Measurements from ENCODE around the gene CXCL12.

DNA sequence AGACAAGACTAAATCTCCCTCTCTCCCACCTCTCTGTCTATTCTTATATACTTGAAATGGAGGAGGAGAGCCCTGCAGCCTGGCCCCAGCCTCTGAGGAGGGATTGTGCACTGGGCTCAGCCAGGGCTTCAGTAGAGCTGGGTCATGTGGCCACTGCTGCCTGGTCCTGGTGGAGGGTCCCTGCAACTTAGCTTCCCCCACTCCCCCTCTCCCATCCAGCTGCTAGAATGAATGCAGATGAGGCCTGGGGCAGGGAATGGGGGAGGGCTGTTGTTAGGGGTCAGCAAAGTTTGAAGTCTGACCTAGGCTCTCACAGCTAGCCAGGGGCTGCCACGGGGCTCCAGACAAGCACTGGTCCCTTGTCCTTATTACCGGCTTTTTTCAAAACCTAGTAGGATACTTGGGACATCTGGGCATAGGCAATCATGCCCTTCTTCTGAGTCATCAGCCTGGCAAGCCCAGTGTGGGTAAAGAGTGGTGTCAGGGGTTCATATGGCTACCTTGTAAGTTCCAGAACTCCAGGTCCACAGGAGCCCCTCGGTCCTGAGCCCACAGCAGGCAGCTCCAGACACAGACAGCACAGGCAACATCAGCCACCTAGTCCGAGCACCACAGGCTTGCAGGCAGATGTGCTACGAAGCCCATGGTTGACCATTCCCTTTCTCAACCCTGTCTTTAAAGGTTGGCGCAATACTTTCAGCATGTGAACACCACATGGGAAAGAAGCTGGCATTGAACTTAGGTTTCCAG lies 12.8 kb upstream of the CXCL12 start:
- TF ChIP-seq, protein P1, sequence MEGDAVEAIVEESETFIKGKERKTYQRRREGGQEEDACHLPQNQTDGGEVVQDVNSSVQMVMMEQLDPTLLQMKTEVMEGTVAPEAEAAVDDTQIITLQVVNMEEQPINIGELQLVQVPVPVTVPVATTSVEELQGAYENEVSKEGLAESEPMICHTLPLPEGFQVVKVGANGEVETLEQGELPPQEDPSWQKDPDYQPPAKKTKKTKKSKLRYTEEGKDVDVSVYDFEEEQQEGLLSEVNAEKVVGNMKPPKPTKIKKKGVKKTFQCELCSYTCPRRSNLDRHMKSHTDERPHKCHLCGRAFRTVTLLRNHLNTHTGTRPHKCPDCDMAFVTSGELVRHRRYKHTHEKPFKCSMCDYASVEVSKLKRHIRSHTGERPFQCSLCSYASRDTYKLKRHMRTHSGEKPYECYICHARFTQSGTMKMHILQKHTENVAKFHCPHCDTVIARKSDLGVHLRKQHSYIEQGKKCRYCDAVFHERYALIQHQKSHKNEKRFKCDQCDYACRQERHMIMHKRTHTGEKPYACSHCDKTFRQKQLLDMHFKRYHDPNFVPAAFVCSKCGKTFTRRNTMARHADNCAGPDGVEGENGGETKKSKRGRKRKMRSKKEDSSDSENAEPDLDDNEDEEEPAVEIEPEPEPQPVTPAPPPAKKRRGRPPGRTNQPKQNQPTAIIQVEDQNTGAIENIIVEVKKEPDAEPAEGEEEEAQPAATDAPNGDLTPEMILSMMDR (IDR thresholded peaks at IDR 0.05), result no peak
- TF ChIP-seq POLR2A (IDR thresholded peaks at IDR 0.05), result no peak

All from esophagus squamous epithelium (tissue), 4 donors.